ENCODE results near the gene RALGAPA2. TPM values are rescaled to one million over a fixed set of nuclear protein-coding genes. Genes with fewer than 3 reads are reported as not detected.

The RALGAPA2 gene
- total RNA-seq, 2 donors from 2014 or later, result 40.2 to 45.4 TPM

DNA sequence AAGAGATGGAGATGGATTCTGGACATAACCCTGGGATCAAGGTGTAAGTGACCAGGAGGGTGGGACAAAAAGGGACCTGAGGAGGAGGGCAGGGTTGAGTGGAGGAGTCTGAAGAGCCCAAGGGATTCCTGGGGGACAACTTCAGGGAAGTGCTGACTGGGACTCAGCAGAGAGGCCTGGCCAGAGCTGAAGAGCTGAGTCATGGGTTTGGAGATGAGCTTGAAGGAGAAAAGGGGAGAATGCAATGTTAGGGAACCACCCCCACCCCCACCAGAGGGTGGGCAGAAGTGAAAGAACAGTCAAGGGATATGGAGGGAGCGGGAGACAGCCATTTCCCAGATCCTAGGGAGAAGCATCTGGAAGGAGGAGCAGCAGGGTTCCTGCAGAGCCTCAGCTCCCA lies 289.3 kb downstream of the RALGAPA2 start:
- Histone ChIP-seq H3K27ac (no peak overlapping the region), H3K4me1 (no peaks in the 10 kb centered on the region), H3K27me3 (no peaks in the 10 kb centered on the region), H3K4me3 (no peak overlapping the region), H3K36me3 (replicated peaks in 1 of 2; ENCODE audit: insufficient read depth in 1 of 2, low read depth in 2 of 2) (peaks cover 0 to 2% of the 10 kb centered on the region in 2 donors), H3K9me3 (no peaks in the 10 kb centered on the region)
- ATAC-seq, result no peak
- intact Hi-C loops (cut with DNase I), result no loop called here
- no peak for DNase-seq
- 85 to 100% methylated on average over 1 of the region's 1 CpG for WGBS, 2 donors
- TF ChIP-seq, protein P1, sequence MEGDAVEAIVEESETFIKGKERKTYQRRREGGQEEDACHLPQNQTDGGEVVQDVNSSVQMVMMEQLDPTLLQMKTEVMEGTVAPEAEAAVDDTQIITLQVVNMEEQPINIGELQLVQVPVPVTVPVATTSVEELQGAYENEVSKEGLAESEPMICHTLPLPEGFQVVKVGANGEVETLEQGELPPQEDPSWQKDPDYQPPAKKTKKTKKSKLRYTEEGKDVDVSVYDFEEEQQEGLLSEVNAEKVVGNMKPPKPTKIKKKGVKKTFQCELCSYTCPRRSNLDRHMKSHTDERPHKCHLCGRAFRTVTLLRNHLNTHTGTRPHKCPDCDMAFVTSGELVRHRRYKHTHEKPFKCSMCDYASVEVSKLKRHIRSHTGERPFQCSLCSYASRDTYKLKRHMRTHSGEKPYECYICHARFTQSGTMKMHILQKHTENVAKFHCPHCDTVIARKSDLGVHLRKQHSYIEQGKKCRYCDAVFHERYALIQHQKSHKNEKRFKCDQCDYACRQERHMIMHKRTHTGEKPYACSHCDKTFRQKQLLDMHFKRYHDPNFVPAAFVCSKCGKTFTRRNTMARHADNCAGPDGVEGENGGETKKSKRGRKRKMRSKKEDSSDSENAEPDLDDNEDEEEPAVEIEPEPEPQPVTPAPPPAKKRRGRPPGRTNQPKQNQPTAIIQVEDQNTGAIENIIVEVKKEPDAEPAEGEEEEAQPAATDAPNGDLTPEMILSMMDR (IDR thresholded peaks at IDR 0.05), result no peak

DNA sequence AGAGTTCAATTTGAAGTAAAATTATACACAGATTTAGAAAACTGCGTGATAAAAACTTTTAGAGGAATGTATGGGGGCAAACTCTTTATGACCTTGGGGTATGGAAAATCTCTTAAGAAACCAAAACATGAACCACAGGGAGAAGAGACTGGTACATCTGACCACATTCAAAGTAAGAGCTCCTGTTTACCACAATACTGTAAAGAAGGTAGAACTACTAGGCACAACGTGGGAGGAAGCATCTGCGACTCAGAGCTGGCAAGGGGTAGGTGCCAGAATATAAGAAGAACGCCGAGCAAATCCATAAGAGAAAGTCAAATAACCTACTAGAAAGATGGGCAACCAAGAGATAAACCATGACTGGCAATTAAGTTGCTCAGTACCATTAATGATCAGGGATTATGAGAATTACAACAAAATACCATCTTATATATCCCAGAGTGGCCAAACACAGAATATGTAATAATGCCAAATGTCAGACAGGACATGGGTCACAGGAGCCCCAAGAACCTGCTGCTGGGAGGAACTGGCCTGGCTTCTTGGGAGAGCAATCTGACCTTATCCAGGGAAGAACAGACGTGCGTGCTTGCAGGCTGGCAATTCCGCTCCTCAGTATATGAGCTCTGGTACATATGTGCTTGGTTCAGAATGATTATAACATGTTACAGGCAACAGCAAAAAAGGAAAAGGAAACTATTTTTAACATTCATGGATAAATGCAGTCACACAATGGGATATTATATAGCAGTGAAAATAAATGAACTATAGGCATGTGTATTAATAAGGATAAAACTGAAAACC lies 294.4 kb downstream of the RALGAPA2 start:
- H3K36me3 ChIP-seq (replicated peaks in 1 of 2; ENCODE audit: insufficient read depth in 1 of 2, low read depth in 2 of 2), result peaks cover 0 to 2% of the 10 kb centered on the region in 2 donors
- no peak overlapping the region for H3K4me3 ChIP-seq
- no peaks in the 10 kb centered on the region for H3K27me3 ChIP-seq
- WGBS, 2 donors, result 96 to 97% methylated on average over 8 of the region's 8 CpGs
- DNase-seq, result no peak
- H3K27ac ChIP-seq, result no peak overlapping the region
- ATAC-seq, result no peak
- H3K9me3 ChIP-seq, result no peaks in the 10 kb centered on the region
- intact Hi-C loops (cut with DNase I), result no loop called here
- no peaks in the 10 kb centered on the region for H3K4me1 ChIP-seq
- TF ChIP-seq POLR2A (IDR thresholded peaks at IDR 0.05), result no peak

DNA sequence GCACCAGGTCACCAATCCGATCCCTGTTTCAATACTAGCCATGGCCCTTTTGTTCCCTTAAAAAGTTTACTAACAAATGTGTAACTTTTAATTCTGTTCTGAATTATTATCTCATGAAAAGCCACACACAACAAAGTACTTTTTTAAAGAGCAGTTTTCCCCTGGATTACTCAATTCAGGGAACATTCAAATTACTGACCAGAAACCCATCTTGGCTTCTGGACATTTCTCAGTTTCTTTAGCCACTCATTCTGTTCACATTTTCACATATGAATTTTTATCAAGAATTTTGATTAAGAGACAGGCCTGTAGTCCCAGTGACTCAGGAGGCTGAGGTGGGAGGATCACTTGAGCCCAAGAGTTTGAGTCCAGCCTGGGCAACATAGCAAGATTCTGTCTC lies 297.1 kb downstream of the RALGAPA2 start:
- no peaks in the 10 kb centered on the region for H3K36me3 ChIP-seq (replicated peaks in 1 of 2; ENCODE audit: insufficient read depth in 1 of 2, low read depth in 2 of 2)
- 100% methylated on average over 1 of the region's 1 CpG for WGBS, 2 donors
- ATAC-seq, result no peak
- no peaks in the 10 kb centered on the region for H3K27me3 ChIP-seq
- intact Hi-C loops (cut with DNase I), result no loop called here
- no peak for TF ChIP-seq POLR2A (IDR thresholded peaks at IDR 0.05)
- TF ChIP-seq, protein P1 (IDR thresholded peaks at IDR 0.05), result no peak
- no peak overlapping the region for H3K4me3 ChIP-seq
- no peak for DNase-seq
- H3K9me3 ChIP-seq, result no peaks in the 10 kb centered on the region
- no peak overlapping the region for H3K27ac ChIP-seq
- peaks cover 7% of the 10 kb centered on the region for H3K4me1 ChIP-seq

DNA sequence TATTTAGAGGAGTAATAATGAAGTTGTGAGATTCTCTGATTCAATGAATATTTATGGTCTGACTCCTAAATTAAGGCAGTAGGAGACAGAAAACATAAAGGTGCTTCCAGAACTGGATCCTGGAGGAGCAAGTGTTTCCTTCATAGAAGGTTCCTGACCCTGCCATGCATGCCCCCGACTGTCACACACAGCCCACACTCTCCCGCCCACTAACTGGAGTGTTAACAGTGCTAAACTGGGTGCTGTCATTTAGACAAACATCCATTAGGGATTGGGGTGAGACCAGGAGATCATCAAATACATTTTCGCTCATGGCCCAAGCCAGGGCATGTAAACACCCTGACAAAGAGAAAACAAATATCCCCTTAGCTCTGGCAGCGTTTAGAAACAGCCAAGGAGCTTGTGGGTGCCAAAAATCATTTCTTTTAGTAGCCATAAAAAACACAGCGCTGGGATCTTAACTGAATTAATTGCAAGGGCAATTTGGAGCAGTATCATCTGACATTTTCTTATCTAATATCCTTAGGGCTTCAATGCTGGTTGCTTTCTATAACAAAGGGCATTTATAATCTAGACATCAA lies 297.7 kb downstream of the RALGAPA2 start:
- 86 to 90% methylated on average over 5 of the region's 5 CpGs for WGBS, 2 donors
- H3K27ac ChIP-seq, result no peak overlapping the region
- H3K4me1 ChIP-seq, result peaks cover 7% of the 10 kb centered on the region
- no peak overlapping the region for H3K4me3 ChIP-seq
- intact Hi-C loops (cut with DNase I), result no loop called here
- H3K9me3 ChIP-seq, result no peaks in the 10 kb centered on the region
- no peaks in the 10 kb centered on the region for H3K27me3 ChIP-seq
- TF ChIP-seq, protein P1 (IDR thresholded peaks at IDR 0.05), result no peak
- TF ChIP-seq POLR2A (IDR thresholded peaks at IDR 0.05), result no peak
- ATAC-seq (no peak), DNase-seq (no peak)
- H3K36me3 ChIP-seq (replicated peaks in 1 of 2; ENCODE audit: insufficient read depth in 1 of 2, low read depth in 2 of 2), result no peaks in the 10 kb centered on the region

DNA sequence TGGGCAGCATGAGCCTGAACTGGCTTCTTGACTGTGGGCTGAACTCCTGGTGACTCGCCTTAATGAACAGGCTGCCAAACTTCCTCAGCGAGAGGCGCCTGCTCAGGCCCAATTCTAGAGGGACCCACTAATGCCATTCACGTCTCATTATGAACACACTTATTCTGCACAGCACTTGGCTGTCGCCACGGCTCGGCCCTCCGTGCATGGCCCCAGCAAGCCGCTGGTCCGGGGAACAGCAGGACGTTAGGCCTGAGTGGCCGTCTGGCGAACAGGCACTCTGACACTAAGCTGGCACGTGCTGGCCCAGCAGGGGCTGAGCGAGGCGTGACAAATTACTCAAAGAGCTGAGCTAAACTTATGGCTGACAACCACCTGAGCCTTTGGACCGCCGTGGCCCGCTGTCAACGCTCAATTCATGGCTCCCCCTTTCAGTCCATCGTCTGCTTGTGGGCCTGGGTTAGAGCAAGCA lies 298.6 kb downstream of the RALGAPA2 start:
- no peaks in the 10 kb centered on the region for H3K36me3 ChIP-seq (replicated peaks in 1 of 2; ENCODE audit: insufficient read depth in 1 of 2, low read depth in 2 of 2)
- no peak for DNase-seq
- no peak for ATAC-seq
- H3K27ac ChIP-seq, result no peak overlapping the region
- H3K4me3 ChIP-seq, result no peak overlapping the region
- no peak for TF ChIP-seq POLR2A (IDR thresholded peaks at IDR 0.05)
- TF ChIP-seq, protein P1 (IDR thresholded peaks at IDR 0.05), result no peak
- no peaks in the 10 kb centered on the region for H3K9me3 ChIP-seq
- peaks cover 7% of the 10 kb centered on the region for H3K4me1 ChIP-seq
- intact Hi-C loops (cut with DNase I), result no loop called here
- 93% methylated on average over 14 to 21 of the region's 21 CpGs for WGBS, 2 donors
- H3K27me3 ChIP-seq, result no peaks in the 10 kb centered on the region

Data from body of pancreas (tissue), 4 donors.